C4-2B (cell line): Measurements from ENCODE around the gene NHLRC4.
A peak's percentile ranks its signal among the peaks of the same experiment; 100 is the strongest.

Source experiments
- H3K27ac ChIP-seq: fragments of 450-650 bp; 2 replicates; pipeline ENCODE4 v1.5.1; 2017
- CTCF ChIP-seq: fragments of 450-650 bp; conservative IDR thresholded peaks from 2 replicates; pipeline ENCODE4 v1.5.1; 2017; ENCODE audit warnings: mild to moderate bottlenecking
- ZFX ChIP-seq: fragments of 450-650 bp; IDR thresholded peaks from 2 replicates; pipeline ENCODE4 v1.6.1; 2017

Gene NHLRC4

GRCh38 chr16:590188-590814 lies 23.5 kb downstream of the NHLRC4 start:
- peak overlapping the region; percentile 99 for H3K27ac ChIP-seq
- TF ChIP-seq ZFX = peak; percentile 64; the same call in 1 of the 2 replicates
- peak; percentile 22 for TF ChIP-seq CTCF

- H3K27ac ChIP-seq = peak overlapping the region; percentile 99
- no peak for TF ChIP-seq ZFX
- no peak for TF ChIP-seq CTCF
These were observed 24.0 kb downstream of the NHLRC4 start for GRCh38 chr16:590815-591200.

GRCh38 chr16:591231-591630 lies 24.4 kb downstream of the NHLRC4 start:
- H3K27ac ChIP-seq = peak overlapping the region; percentile 99
- TF ChIP-seq CTCF (no peak), ZFX (no peak)

- TF ChIP-seq CTCF (no peak), ZFX (no peak)
- peak overlapping the region; percentile 99 for H3K27ac ChIP-seq
These were observed 25.2 kb downstream of the NHLRC4 start for GRCh38 chr16:591892-592517.

GRCh38 chr16:592518-593306 lies 25.9 kb downstream of the NHLRC4 start:
- H3K27ac ChIP-seq = peak overlapping the region; percentile 99
- TF ChIP-seq CTCF (peak; percentile 58), ZFX (no peak; the same call in 1 of the 2 replicates)

- TF ChIP-seq ZFX (no peak), CTCF (no peak)
- H3K27ac ChIP-seq = peak overlapping the region; percentile 99
These were observed 26.6 kb downstream of the NHLRC4 start for GRCh38 chr16:593406-593805.

- TF ChIP-seq ZFX = no peak
- no peak for TF ChIP-seq CTCF
- peak overlapping the region; percentile 99 for H3K27ac ChIP-seq
These were observed 27.0 kb downstream of the NHLRC4 start for GRCh38 chr16:593807-594206.
